ENCODE results near the gene SLC22A7.
"Not testable (repeated sequence)": the region's sequence is repeated elsewhere in the genome, so short reads cannot be mapped to it uniquely, and the experiment has no call there.

SLC22A7 gene

GRCh38 chr6:43347444-43347843 lies 49.4 kb downstream of the SLC22A7 start:
- no peak for DNase-seq

DNA sequence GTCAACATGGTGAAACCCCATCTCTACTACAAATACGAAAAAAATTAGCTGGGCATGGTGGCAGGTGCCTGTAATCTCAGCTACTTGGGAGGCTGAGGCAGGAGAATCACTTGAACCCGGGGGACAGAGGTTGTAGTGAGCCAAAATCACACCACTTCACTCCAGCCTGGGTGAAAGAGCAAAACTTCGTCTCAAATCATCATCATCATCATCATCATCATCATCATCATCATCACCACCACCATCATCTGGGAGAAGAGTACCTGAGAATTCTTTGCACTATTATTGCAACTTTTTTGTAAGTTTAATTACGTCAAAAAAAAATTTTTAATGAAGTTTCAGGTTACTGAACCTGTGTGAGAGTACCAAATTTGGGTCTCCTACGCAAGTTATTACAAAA lies 53.9 kb downstream of the SLC22A7 start:
- DNase-seq, result not testable (repeated sequence)

All from femur (tissue), 1 donor.